ENCODE data around the gene CSAD. TPM values are rescaled to one million over a fixed set of nuclear protein-coding genes. Genes with fewer than 3 reads are reported as not detected.

CSAD gene
- total and polyA plus RNA-seq, 2 of the 13 experiments (the other 11 are each of a cell fraction or from before 2014, with no cell fraction given) = 7.2 to 23.5 TPM

DNA sequence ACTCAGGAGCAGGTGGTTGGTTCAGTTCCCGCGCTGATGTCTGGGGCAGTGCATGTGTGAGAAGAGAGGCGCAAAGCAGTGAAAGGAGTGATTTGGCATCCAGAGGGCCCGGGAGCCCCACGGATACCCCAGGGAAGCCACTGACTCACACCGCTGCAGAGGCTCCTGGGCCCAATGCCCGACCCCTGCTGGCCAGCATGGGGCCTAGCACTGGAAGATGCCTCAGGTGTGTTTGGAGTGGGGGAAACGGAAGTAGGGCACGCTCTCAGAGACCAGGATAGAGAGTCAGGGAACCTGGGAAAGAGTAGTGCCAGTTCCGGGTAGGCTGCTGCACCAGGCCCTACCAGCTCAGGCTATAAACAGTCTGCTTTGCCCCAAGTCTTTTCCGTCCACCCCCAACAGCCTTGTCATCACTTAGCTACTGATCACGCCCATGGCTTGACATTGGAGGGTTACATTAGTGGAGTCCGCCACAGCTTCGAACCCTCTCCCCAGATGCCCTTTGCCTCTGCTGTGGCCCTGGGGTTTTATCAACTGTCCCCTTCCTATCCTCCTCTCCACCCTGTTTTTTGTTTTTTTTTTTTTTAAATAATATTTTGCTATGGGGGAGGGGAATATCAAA is 9.5 kb upstream of the CSAD start (continued):
- TF ChIP-seq, protein P1, sequence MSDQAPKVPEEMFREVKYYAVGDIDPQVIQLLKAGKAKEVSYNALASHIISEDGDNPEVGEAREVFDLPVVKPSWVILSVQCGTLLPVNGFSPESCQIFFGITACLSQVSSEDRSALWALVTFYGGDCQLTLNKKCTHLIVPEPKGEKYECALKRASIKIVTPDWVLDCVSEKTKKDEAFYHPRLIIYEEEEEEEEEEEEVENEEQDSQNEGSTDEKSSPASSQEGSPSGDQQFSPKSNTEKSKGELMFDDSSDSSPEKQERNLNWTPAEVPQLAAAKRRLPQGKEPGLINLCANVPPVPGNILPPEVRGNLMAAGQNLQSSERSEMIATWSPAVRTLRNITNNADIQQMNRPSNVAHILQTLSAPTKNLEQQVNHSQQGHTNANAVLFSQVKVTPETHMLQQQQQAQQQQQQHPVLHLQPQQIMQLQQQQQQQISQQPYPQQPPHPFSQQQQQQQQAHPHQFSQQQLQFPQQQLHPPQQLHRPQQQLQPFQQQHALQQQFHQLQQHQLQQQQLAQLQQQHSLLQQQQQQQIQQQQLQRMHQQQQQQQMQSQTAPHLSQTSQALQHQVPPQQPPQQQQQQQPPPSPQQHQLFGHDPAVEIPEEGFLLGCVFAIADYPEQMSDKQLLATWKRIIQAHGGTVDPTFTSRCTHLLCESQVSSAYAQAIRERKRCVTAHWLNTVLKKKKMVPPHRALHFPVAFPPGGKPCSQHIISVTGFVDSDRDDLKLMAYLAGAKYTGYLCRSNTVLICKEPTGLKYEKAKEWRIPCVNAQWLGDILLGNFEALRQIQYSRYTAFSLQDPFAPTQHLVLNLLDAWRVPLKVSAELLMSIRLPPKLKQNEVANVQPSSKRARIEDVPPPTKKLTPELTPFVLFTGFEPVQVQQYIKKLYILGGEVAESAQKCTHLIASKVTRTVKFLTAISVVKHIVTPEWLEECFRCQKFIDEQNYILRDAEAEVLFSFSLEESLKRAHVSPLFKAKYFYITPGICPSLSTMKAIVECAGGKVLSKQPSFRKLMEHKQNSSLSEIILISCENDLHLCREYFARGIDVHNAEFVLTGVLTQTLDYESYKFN (CRISPR knock-in tag; conservative IDR thresholded peaks at IDR 0.05) = no peak
- no peak for TF ChIP-seq CHD4 (IDR thresholded peaks at IDR 0.05; ENCODE audit: borderline replicate concordance, low read length)
- TF ChIP-seq POLR2G (IDR thresholded peaks at IDR 0.05; ENCODE audit: low read depth, low read length) = peak; percentile 50
- TF ChIP-seq EED (CRISPR knock-in tag; IDR thresholded peaks at IDR 0.05) = no peak
- TF ChIP-seq RBFOX2 (IDR thresholded peaks at IDR 0.05; ENCODE audit: low read depth, low read length) = peak; percentile 26; the same call in 1 of the 2 replicates
- no peak for TF ChIP-seq SOX5 (CRISPR knock-in tag; IDR thresholded peaks at IDR 0.05; ENCODE audit: borderline replicate concordance)
- no peak for TF ChIP-seq SMAD1 (CRISPR knock-in tag; IDR thresholded peaks at IDR 0.05; ENCODE audit: borderline replicate concordance, low read depth)
- TF ChIP-seq KAT8 (CRISPR knock-in tag; IDR thresholded peaks at IDR 0.05) = 0 out of 2 replicates have a peak, but pooled peaks have one; percentile 15
- TF ChIP-seq, protein P2, sequence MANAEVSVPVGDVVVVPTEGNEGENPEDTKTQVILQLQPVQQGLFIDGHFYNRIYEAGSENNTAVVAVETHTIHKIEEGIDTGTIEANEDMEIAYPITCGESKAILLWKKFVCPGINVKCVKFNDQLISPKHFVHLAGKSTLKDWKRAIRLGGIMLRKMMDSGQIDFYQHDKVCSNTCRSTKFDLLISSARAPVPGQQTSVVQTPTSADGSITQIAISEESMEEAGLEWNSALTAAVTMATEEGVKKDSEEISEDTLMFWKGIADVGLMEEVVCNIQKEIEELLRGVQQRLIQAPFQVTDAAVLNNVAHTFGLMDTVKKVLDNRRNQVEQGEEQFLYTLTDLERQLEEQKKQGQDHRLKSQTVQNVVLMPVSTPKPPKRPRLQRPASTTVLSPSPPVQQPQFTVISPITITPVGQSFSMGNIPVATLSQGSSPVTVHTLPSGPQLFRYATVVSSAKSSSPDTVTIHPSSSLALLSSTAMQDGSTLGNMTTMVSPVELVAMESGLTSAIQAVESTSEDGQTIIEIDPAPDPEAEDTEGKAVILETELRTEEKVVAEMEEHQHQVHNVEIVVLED (CRISPR knock-in tag; IDR thresholded peaks at IDR 0.05; ENCODE audit: borderline replicate concordance) = no peak
- TF ChIP-seq, protein P3, sequence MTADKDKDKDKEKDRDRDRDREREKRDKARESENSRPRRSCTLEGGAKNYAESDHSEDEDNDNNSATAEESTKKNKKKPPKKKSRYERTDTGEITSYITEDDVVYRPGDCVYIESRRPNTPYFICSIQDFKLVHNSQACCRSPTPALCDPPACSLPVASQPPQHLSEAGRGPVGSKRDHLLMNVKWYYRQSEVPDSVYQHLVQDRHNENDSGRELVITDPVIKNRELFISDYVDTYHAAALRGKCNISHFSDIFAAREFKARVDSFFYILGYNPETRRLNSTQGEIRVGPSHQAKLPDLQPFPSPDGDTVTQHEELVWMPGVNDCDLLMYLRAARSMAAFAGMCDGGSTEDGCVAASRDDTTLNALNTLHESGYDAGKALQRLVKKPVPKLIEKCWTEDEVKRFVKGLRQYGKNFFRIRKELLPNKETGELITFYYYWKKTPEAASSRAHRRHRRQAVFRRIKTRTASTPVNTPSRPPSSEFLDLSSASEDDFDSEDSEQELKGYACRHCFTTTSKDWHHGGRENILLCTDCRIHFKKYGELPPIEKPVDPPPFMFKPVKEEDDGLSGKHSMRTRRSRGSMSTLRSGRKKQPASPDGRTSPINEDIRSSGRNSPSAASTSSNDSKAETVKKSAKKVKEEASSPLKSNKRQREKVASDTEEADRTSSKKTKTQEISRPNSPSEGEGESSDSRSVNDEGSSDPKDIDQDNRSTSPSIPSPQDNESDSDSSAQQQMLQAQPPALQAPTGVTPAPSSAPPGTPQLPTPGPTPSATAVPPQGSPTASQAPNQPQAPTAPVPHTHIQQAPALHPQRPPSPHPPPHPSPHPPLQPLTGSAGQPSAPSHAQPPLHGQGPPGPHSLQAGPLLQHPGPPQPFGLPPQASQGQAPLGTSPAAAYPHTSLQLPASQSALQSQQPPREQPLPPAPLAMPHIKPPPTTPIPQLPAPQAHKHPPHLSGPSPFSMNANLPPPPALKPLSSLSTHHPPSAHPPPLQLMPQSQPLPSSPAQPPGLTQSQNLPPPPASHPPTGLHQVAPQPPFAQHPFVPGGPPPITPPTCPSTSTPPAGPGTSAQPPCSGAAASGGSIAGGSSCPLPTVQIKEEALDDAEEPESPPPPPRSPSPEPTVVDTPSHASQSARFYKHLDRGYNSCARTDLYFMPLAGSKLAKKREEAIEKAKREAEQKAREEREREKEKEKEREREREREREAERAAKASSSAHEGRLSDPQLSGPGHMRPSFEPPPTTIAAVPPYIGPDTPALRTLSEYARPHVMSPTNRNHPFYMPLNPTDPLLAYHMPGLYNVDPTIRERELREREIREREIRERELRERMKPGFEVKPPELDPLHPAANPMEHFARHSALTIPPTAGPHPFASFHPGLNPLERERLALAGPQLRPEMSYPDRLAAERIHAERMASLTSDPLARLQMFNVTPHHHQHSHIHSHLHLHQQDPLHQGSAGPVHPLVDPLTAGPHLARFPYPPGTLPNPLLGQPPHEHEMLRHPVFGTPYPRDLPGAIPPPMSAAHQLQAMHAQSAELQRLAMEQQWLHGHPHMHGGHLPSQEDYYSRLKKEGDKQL (CRISPR knock-in tag; IDR thresholded peaks at IDR 0.05; ENCODE audit: low read depth) = no peak
- TF ChIP-seq, protein P4, sequence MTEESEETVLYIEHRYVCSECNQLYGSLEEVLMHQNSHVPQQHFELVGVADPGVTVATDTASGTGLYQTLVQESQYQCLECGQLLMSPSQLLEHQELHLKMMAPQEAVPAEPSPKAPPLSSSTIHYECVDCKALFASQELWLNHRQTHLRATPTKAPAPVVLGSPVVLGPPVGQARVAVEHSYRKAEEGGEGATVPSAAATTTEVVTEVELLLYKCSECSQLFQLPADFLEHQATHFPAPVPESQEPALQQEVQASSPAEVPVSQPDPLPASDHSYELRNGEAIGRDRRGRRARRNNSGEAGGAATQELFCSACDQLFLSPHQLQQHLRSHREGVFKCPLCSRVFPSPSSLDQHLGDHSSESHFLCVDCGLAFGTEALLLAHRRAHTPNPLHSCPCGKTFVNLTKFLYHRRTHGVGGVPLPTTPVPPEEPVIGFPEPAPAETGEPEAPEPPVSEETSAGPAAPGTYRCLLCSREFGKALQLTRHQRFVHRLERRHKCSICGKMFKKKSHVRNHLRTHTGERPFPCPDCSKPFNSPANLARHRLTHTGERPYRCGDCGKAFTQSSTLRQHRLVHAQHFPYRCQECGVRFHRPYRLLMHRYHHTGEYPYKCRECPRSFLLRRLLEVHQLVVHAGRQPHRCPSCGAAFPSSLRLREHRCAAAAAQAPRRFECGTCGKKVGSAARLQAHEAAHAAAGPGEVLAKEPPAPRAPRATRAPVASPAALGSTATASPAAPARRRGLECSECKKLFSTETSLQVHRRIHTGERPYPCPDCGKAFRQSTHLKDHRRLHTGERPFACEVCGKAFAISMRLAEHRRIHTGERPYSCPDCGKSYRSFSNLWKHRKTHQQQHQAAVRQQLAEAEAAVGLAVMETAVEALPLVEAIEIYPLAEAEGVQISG (CRISPR knock-in tag; IDR thresholded peaks at IDR 0.05) = no peak
- TF ChIP-seq ZNF7 (CRISPR knock-in tag; IDR thresholded peaks at IDR 0.05) = no peak
- no peak for TF ChIP-seq CAMTA2 (CRISPR knock-in tag; IDR thresholded peaks at IDR 0.05; ENCODE audit: borderline replicate concordance)
- no peak for TF ChIP-seq ATM (IDR thresholded peaks at IDR 0.05; ENCODE audit: borderline replicate concordance)
- TF ChIP-seq GABPA (IDR thresholded peaks at IDR 0.05; ENCODE audit: low read depth, low read length) = no peak
- TF ChIP-seq GABPA (CRISPR knock-in tag; IDR thresholded peaks at IDR 0.05; ENCODE audit: low read depth) = peak; percentile 48; the same call in 1 of the 2 replicates
- TF ChIP-seq ZNF652 (CRISPR knock-in tag; IDR thresholded peaks at IDR 0.05; ENCODE audit: borderline replicate concordance, low read depth) = no peak

All from HepG2 (cell line).